Bronchial epithelial cell (primary cell): ENCODE results near the gene TMEM151A. TPM values are rescaled to one million over a fixed set of nuclear protein-coding genes. Genes with fewer than 3 reads are reported as not detected.

ENCODE experiments used
- DNase-seq: peaks from one replicate; pipeline ENCODE4 v3.0.0-alpha.2; 2010; ENCODE audit warnings: low read depth
- FAIRE-seq: peaks from 2 replicates; lab custom pipeline; 2011; peaks lifted over from hg19 to GRCh38; lab: Jason Lieb, UNC
- H3K27me3 ChIP-seq: 2 replicates; pipeline ENCODE4 v1.5.1; 2011; ENCODE audit warnings: low read length; ENCODE audit not compliant: control insufficient read depth, insufficient read depth
- H3K36me3 ChIP-seq: 2 replicates; pipeline ENCODE4 v1.5.1; 2011; ENCODE audit warnings: low read length; ENCODE audit not compliant: control insufficient read depth, insufficient read depth
- H3K4me3 ChIP-seq: 2 replicates; pipeline ENCODE4 v1.5.1; 2011; ENCODE audit warnings: mild to moderate bottlenecking, low read depth, low read length, control low read depth
- total RNA-seq: library from RNA; depleted of rRNA; stranded (reverse); fragments of >200 nt; gene quantifications from 2 replicates; pipeline ENCODE4 v1.2.1, GENCODE V29; 2014
- TF ChIP-seq, protein P1 (sequence below): IDR thresholded peaks from 2 replicates; pipeline ENCODE4 v1.5.1; 2011; ENCODE audit warnings: mild to moderate bottlenecking, moderate library complexity, low read length, control low read depth, inconsistent platforms; ENCODE audit not compliant: insufficient read depth, severe bottlenecking

TMEM151A gene
- total RNA-seq, 1 donor from 2014 or later = not detected

DNA sequence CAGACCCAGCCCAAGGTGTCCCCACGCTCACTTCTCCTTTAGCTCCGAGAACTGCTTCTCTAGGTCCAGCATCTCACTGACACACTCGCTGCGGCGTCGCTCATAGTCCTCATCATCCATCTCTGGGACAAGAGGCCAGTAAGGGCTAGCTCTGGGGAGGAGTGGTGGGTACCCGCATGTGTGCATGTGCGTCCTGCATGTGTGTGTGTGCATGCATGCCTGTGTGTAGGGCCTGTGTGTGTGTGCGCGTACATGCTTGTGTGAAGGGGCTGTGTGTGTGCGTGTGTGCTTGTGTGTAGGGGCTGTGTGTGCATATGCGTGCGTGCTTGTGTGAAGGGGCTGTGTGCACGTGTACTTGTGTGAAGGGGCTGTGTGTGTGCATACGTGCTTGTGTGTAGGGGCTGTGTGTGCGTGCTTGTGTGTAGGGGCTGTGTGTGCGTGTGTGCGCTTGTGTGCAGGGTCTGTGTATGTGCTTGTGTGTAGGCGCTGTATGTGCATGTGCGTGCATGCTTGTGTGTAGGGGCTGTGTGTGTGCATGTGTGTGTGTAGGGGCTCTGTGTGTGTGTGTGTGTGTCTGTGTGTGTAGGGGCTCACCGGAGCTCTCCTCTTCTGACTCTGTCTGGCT is 49.9 kb downstream of the TMEM151A start:
- no peak overlapping the region for H3K4me3 ChIP-seq
- no peak for FAIRE-seq
- H3K27me3 ChIP-seq = no peaks in the 10 kb centered on the region
- TF ChIP-seq, protein P1, sequence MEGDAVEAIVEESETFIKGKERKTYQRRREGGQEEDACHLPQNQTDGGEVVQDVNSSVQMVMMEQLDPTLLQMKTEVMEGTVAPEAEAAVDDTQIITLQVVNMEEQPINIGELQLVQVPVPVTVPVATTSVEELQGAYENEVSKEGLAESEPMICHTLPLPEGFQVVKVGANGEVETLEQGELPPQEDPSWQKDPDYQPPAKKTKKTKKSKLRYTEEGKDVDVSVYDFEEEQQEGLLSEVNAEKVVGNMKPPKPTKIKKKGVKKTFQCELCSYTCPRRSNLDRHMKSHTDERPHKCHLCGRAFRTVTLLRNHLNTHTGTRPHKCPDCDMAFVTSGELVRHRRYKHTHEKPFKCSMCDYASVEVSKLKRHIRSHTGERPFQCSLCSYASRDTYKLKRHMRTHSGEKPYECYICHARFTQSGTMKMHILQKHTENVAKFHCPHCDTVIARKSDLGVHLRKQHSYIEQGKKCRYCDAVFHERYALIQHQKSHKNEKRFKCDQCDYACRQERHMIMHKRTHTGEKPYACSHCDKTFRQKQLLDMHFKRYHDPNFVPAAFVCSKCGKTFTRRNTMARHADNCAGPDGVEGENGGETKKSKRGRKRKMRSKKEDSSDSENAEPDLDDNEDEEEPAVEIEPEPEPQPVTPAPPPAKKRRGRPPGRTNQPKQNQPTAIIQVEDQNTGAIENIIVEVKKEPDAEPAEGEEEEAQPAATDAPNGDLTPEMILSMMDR = no peak
- DNase-seq = no peak
- peaks cover 26% of the 10 kb centered on the region for H3K36me3 ChIP-seq

DNA sequence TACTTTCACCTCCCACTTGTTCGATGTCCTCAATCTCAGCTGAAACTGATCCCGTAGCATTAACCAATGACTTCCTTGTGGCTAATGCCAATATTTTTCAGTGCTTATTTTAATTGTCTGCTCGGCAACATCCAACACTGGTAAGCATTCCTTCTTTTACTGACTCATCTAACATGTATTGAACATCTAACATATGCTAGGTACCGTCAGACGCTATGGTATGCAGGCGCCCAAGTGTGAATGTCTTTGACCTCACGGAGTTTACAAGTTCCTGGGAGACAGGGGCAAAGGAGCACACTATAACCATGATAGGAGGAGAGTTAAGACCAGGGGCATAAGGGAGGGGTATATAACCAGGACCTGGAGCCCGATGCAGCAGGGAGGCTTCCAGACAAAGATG is 51.5 kb downstream of the TMEM151A start:
- H3K36me3 ChIP-seq = peaks cover 26% of the 10 kb centered on the region
- TF ChIP-seq, protein P1 = no peak
- no peak for FAIRE-seq
- H3K27me3 ChIP-seq = no peaks in the 10 kb centered on the region
- no peak overlapping the region for H3K4me3 ChIP-seq
- no peak for DNase-seq

DNA sequence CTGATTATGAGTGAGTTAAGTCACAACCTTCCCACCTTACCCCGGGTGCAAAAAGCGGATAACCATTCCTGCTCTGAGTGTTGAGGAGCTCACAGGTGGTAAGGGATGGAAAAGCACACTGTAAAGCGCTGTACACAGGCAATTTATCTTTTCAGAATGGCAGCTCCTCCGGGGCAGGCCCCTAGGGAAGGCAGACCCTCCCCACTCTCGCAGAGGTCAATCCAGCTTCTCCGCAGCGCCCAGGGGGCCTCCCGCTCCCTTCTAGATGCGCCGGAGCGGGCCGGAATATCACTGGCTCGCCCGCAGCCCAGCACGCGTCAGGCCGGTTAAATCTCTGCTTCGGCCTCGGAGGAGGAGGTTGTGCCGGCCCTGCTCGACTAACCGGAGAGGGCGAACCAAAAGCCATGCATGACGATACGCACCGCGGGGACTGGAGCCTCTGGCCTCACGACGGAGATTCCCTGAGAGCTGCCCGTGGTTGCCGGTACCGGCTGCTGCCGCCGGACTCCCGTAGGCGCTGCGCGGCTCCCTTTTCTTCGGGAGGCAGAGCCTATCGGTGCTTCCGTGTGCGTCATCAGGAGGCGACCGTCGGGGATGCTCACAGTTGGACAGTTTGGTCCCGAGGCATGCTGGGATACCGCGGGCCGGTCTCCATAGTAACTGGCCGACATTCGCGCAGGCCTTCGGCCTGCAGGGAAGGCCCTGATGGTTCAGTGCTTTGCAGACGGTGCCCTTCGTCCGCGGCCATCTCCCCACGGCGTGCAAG is 53.0 kb downstream of the TMEM151A start, which contains the start of gene BRMS1:
Gene BRMS1, minus strand, starts transcription at position 555 of the 766 bp plus-strand sequence. CDS start 2,870 bp downstream, outside the sequence.
- peak; percentile 93 for DNase-seq
- TF ChIP-seq, protein P1 = peak; percentile 25
- peak within 1 kb of the TSS; percentile 93 for H3K4me3 ChIP-seq
- no peak for FAIRE-seq
- no peaks in the 10 kb centered on the region for H3K27me3 ChIP-seq
- H3K36me3 ChIP-seq = peaks cover 21% of the 10 kb centered on the region

DNA sequence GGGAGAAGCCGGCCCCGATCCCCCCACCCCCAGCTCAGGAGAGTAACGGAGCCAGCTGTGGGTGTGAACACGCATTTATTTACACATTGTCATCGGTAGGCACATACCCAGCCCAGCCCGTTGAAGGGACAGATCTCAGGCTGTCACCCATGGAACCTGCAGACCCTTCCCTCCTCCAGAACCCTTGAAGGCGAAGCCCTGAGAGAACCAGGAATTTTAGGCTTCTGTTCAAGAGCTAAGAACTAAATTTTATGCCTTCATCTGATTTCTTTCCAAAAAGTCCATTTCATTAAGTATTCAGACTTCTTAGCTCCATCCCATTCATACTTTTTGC is 53.6 kb downstream of the TMEM151A start:
- DNase-seq (no peak), FAIRE-seq (no peak)
- no peaks in the 10 kb centered on the region for H3K27me3 ChIP-seq
- peak overlapping the region; percentile 93 for H3K4me3 ChIP-seq
- TF ChIP-seq, protein P1 = no peak
- peaks cover 19% of the 10 kb centered on the region for H3K36me3 ChIP-seq

Other genes with a start within 250 kb of the TMEM151A start
- not detected in 2 replicates for gene GAL3ST3, start 242.7 kb upstream of the TMEM151A start, total RNA-seq
- gene SF3B2, start 239.5 kb upstream of the TMEM151A start, total RNA-seq = 88.2 and 91.0 TPM in 2 replicates
- gene PACS1, start 221.6 kb upstream of the TMEM151A start, total RNA-seq = 6.8 and 7.0 TPM in 2 replicates
- gene KLC2, start 34.2 kb upstream of the TMEM151A start, total RNA-seq = 25.8 and 32.5 TPM in 2 replicates
- gene RAB1B, start 23.3 kb upstream of the TMEM151A start, total RNA-seq = 54.5 and 68.0 TPM in 2 replicates
- gene CNIH2, start 13.7 kb upstream of the TMEM151A start, total RNA-seq = not detected in 2 replicates
- gene YIF1A, start 2.8 kb upstream of the TMEM151A start, total RNA-seq = 231 and 294 TPM in 2 replicates
- under 0.01 TPM in 2 replicates for gene CD248, start 25.1 kb downstream of the TMEM151A start, total RNA-seq
- 19.0 and 19.7 TPM in 2 replicates for gene RIN1, start 44.5 kb downstream of the TMEM151A start, total RNA-seq
- gene BRMS1, start 53.2 kb downstream of the TMEM151A start, total RNA-seq = 67.6 and 81.6 TPM in 2 replicates
- gene B4GAT1, start 55.7 kb downstream of the TMEM151A start, total RNA-seq = 7.7 and 10.8 TPM in 2 replicates
- gene SLC29A2, start 79.9 kb downstream of the TMEM151A start, total RNA-seq = 1.9 and 2.1 TPM in 2 replicates
- gene NPAS4, start 129.1 kb downstream of the TMEM151A start, total RNA-seq = not detected in 2 replicates
- 38.5 and 43.7 TPM in 2 replicates for gene MRPL11, start 147.0 kb downstream of the TMEM151A start, total RNA-seq
- 10.4 and 11.6 TPM in 2 replicates for gene PELI3, start 175.0 kb downstream of the TMEM151A start, total RNA-seq
- 45.0 and 70.0 TPM in 2 replicates for gene DPP3, start 188.5 kb downstream of the TMEM151A start, total RNA-seq
- gene BBS1, start 218.7 kb downstream of the TMEM151A start, total RNA-seq = 8.2 and 9.5 TPM in 2 replicates